Spleen (tissue), 11 donors: Measurements from ENCODE around the gene TNS4. TPM values are rescaled to one million over a fixed set of nuclear protein-coding genes. Genes with fewer than 3 reads are reported as not detected.

Experiments used
- DNase-seq: peaks from one replicate; pipeline ENCODE4 v3.0.0-alpha.2; 2020
- H3K27ac ChIP-seq, 8 donors: fragments of 200-600 bp; sonication (generic) in 7 of 8; 1 replicate in 4 of 8; 2 replicates in 4 of 8; pipeline versions ENCODE4 v1.5.0 to v1.8.0; 2016 to 2021; ENCODE audit warnings: inconsistent platforms in 4 of 8, mild to moderate bottlenecking in 4 of 8, moderate library complexity in 1 of 8
- H3K27me3 ChIP-seq, 7 donors: fragments of 200-600 bp; sonication (generic) in 6 of 7; replicated peaks in 1 of 7; 1 replicate in 4 of 7; 2 replicates in 3 of 7; pipeline versions ENCODE4 v1.5.0 to v1.8.0; 2016 to 2021; ENCODE audit warnings: inconsistent platforms in 3 of 7, mild to moderate bottlenecking in 1 of 7
- H3K36me3 ChIP-seq, 6 donors: fragments of 200-600 bp; sonication (generic) in 5 of 6; 1 replicate in 4 of 6; 2 replicates in 2 of 6; pipeline versions ENCODE4 v1.5.0 to v1.8.0; 2016 to 2021; ENCODE audit warnings: inconsistent platforms in 2 of 6
- H3K4me1 ChIP-seq, 6 donors: fragments of 200-600 bp; sonication (generic) in 5 of 6; 1 replicate in 3 of 6; 2 replicates in 3 of 6; pipeline versions ENCODE4 v1.5.0 to v1.8.0; 2016 to 2021; ENCODE audit warnings: inconsistent platforms in 3 of 6
- H3K4me3 ChIP-seq, 8 donors: fragments of 200-600 bp; sonication (generic) in 7 of 8; 1 replicate in 4 of 8; 2 replicates in 4 of 8; pipeline versions ENCODE4 v1.5.0 to v1.8.0; 2016 to 2021; ENCODE audit warnings: inconsistent platforms in 4 of 8, mild to moderate bottlenecking in 4 of 8, moderate library complexity in 2 of 8
- H3K9me3 ChIP-seq, 8 donors: fragments of 200-600 bp; sonication (generic) in 7 of 8; 1 replicate in 4 of 8; 2 replicates in 4 of 8; pipeline versions ENCODE4 v1.5.0 to v1.8.0; 2016 to 2021; ENCODE audit warnings: inconsistent platforms in 4 of 8
- POLR2A ChIP-seq, 3 donors: fragments of 450-650 bp; IDR thresholded peaks; one replicate each; pipeline ENCODE4 v1.5.1; 2017; ENCODE audit warnings: antibody characterized with exemption in 3 of 3, mild to moderate bottlenecking in 1 of 3
- POLR2AphosphoS5 ChIP-seq, 3 donors: sonication (generic); formaldehyde crosslinking; IDR thresholded peaks; one replicate each; pipeline ENCODE4 v1.5.1; 2017; ENCODE audit warnings: antibody characterized with exemption in 3 of 3
- WGBS, 5 donors: extraction: QIAGEN DNeasy Blood & Tissue Kit in 3 of 5; methylation state at CpG; one replicate each; pipeline versions ENCODE4 v1.1.5 to v1.1.7; 2013 to 2018; 5-methylcytosine and 5-hydroxymethylcytosine counted together
- intact Hi-C: fragments of 100-400 bp; cut with DNase I; formaldehyde crosslinking; loops from one replicate; pipeline ENCODE4 v1.15.0; 2023; ENCODE audit warnings: low total_unique reads
- polyA plus RNA-seq, 3 donors: library from polyadenylated mRNA; stranded (reverse); fragments of 200-250 nt; gene quantifications; one replicate each; pipeline ENCODE4 v1.2.1, GENCODE V29; 2013
- total RNA-seq, 7 donors: library from RNA; depleted of rRNA in 3 of 7; stranded (reverse); fragments of >200 nt in 3 of 7; fragmentation: NEBNext Ultra II Directional in 4 of 7; extraction: Animal tissue kit (Norgen Biotek cat#: 25700) in 4 of 7; gene quantifications; one replicate each; pipeline versions ENCODE4 v1.1.0 to v1.2.1, GENCODE V29; 2016 to 2021
- TF ChIP-seq, protein P1 (sequence below), 11 experiments: fragments of 200-600 bp in 7 of 11; fragments of 450-650 bp in 4 of 11; sonication (generic) in 4 of 11; IDR thresholded peaks in 8 of 11; conservative IDR thresholded peaks in 3 of 11; 1 replicate in 7 of 11; 2 replicates in 4 of 11; pipeline versions ENCODE4 v1.4.0 to v1.8.0; 2016 to 2021; ENCODE audit warnings: antibody characterized with exemption in 11 of 11, inconsistent platforms in 4 of 11, mild to moderate bottlenecking in 1 of 11
- donor health status: healthy with polysubstance abuse.
- donor health status: DM: no; HTN: no; CAD: no; lungs with moderate emphysema.
- donor health status: DM: no; HTN: no; CAD: no.
- donor health status: Bipolar disorder and iron deficiency.
- donor health status: healthy.
- donor health status: DM: no; HTN: no; CAD: no.
- donor health status: DM: yes; HTN: yes; CAD: no.

Gene TNS4
- total and polyA plus RNA-seq, 10 donors: 0.14 to 1.3 (median 0.37) TPM; not detected in 1

DNA sequence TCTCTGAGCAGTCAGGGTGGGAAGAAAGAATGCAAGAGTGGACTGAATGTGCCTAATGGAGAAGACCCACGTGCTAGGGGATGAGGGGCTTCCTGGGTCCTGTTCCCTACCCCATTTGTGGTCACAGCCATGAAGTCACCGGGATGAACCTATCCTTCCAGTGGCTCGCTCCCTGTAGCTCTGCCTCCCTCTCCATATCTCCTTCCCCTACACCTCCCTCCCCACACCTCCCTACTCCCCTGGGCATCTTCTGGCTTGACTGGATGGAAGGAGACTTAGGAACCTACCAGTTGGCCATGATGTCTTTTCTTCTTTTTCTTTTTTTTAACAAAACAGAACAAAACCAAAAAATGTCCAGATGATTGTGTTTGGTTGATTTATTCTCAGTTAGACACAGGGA lies 44.1 kb downstream of the TNS4 start:
- WGBS, 5 donors: 81 to 88% (median 86%) methylated on average over 3 of the region's 3 CpGs
- intact Hi-C loops: no loop called here
- no peak overlapping the region for H3K4me3 ChIP-seq
- peak overlapping the region in 4 of 8 donors; percentile 3 to 67 (median 46) for H3K27ac ChIP-seq
- H3K4me1 ChIP-seq: peaks cover under 1 to 95% (median 40%) of the 10 kb centered on the region in 6 donors
- TF ChIP-seq POLR2A (IDR thresholded peaks at IDR 0.05): no peak
- TF ChIP-seq, protein P1, sequence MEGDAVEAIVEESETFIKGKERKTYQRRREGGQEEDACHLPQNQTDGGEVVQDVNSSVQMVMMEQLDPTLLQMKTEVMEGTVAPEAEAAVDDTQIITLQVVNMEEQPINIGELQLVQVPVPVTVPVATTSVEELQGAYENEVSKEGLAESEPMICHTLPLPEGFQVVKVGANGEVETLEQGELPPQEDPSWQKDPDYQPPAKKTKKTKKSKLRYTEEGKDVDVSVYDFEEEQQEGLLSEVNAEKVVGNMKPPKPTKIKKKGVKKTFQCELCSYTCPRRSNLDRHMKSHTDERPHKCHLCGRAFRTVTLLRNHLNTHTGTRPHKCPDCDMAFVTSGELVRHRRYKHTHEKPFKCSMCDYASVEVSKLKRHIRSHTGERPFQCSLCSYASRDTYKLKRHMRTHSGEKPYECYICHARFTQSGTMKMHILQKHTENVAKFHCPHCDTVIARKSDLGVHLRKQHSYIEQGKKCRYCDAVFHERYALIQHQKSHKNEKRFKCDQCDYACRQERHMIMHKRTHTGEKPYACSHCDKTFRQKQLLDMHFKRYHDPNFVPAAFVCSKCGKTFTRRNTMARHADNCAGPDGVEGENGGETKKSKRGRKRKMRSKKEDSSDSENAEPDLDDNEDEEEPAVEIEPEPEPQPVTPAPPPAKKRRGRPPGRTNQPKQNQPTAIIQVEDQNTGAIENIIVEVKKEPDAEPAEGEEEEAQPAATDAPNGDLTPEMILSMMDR (IDR thresholded peaks at IDR 0.05 in 8 of 11, conservative IDR thresholded peaks at IDR 0.05 in 3 of 11): no peak
- TF ChIP-seq POLR2AphosphoS5 (IDR thresholded peaks at IDR 0.05): no peak
- peaks cover 0 to 67% (median 33%) of the 10 kb centered on the region in 6 donors for H3K36me3 ChIP-seq
- no peak for DNase-seq
- no peaks in the 10 kb centered on the region for H3K9me3 ChIP-seq
- H3K27me3 ChIP-seq: no peaks in the 10 kb centered on the region

DNA sequence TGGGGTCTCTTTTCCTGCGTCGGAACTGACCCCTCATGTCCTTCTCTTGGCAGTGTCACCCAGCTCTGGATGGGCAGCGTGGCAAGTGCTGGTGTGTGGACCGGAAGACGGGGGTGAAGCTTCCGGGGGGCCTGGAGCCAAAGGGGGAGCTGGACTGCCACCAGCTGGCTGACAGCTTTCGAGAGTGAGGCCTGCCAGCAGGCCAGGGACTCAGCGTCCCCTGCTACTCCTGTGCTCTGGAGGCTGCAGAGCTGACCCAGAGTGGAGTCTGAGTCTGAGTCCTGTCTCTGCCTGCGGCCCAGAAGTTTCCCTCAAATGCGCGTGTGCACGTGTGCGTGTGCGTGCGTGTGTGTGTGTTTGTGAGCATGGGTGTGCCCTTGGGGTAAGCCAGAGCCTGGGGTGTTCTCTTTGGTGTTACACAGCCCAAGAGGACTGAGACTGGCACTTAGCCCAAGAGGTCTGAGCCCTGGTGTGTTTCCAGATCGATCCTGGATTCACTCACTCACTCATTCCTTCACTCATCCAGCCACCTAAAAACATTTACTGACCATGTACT lies 44.9 kb downstream of the TNS4 start:
- Histone ChIP-seq H3K36me3 (peaks cover 0 to 72% (median 33%) of the 10 kb centered on the region in 6 donors), H3K4me3 (no peak overlapping the region), H3K4me1 (peaks cover 3 to 95% (median 44%) of the 10 kb centered on the region in 6 donors), H3K9me3 (no peaks in the 10 kb centered on the region), H3K27ac (peak overlapping the region in 7 of 8 donors; percentile 3 to 67 (median 36)), H3K27me3 (no peaks in the 10 kb centered on the region)
- TF ChIP-seq, protein P1 (IDR thresholded peaks at IDR 0.05 in 8 of 11, conservative IDR thresholded peaks at IDR 0.05 in 3 of 11): no peak
- TF ChIP-seq POLR2AphosphoS5 (IDR thresholded peaks at IDR 0.05): peak; percentile 45 to 80 (median 72)
- WGBS, 5 donors: 56 to 86% (median 80%) methylated on average over 13 to 16 of the region's 16 CpGs
- no peak for DNase-seq
- intact Hi-C loops: no loop called here

DNA sequence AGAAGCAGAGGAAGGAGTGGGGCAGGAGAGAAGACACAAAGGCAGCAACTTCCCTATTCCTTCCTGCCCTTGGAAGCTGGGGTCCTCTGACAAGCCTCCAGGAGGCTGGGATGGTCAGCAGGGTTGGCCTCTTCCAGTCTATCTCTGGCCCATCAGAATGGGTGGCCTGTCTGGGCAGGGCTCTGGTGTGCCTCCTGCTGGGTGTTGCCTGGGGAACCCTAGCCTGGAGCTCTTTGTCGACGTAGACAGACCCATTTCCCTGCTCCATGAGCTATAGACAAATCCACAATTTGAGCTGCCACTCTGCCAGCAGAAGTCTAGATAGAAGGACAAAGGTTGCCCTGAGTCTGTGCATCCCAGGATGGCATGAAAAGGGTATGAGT lies 46.8 kb downstream of the TNS4 start:
- Histone ChIP-seq H3K4me3 (no peak overlapping the region), H3K36me3 (peaks cover 0 to 72% (median 33%) of the 10 kb centered on the region in 6 donors), H3K4me1 (peaks cover 9 to 95% (median 55%) of the 10 kb centered on the region in 6 donors), H3K9me3 (no peaks in the 10 kb centered on the region), H3K27ac (peak overlapping the region in 1 of 8 donors; percentile 63), H3K27me3 (no peaks in the 10 kb centered on the region)
- DNase-seq: no peak
- WGBS, 5 donors: 78 to 92% (median 84%) methylated on average over 2 of the region's 2 CpGs; no CpG with 5 or more reads in 1 of the 5 donors
- intact Hi-C loops: no loop called here
- TF ChIP-seq POLR2A (IDR thresholded peaks at IDR 0.05) (no peak), POLR2AphosphoS5 (IDR thresholded peaks at IDR 0.05) (no peak)
- TF ChIP-seq, protein P1 (IDR thresholded peaks at IDR 0.05 in 8 of 11, conservative IDR thresholded peaks at IDR 0.05 in 3 of 11): no peak

DNA sequence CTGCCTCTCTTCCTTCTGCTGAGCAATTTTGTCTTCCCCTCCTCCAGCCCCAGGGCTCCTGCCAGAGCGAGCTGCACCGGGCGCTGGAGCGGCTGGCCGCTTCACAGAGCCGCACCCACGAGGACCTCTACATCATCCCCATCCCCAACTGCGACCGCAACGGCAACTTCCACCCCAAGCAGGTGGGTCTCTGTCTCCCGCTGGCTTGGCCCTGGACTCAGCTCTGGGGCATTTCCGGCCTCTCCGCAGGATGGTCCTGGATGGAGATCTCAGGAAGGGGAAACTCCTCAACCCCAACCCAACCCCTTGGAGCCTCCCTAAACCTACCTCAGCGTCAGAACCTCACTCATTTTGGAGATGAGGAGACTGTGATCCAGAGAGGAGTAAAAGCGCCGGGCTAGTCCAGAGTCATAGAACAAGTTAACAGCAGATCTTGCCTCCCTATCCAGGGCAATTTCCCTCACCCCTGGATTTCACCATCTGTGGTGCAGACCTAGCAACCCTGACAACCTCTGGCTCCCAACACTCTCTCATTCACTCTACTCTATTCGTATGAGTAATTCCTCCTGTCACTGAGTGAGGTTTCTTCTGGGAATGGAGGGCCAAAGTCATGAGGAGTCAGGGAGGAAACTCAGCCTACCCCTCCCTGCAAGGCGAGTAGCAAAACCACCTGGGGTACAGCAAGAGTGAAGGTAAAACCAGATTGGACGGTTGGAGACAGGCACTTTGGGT lies 47.4 kb downstream of the TNS4 start:
- TF ChIP-seq POLR2AphosphoS5 (IDR thresholded peaks at IDR 0.05) (peak in 2 of 3 donors; percentile 16 to 63), POLR2A (IDR thresholded peaks at IDR 0.05) (no peak)
- TF ChIP-seq, protein P1 (IDR thresholded peaks at IDR 0.05 in 8 of 11, conservative IDR thresholded peaks at IDR 0.05 in 3 of 11): no peak
- 83 to 88% (median 84%) methylated on average over 19 of the region's 19 CpGs for WGBS, 5 donors

More for the DNA sequence above, 47.4 kb downstream of the TNS4 start:
- intact Hi-C loops: no loop called here
- Histone ChIP-seq H3K4me1 (peaks cover 9 to 95% (median 55%) of the 10 kb centered on the region in 6 donors), H3K27ac (peak overlapping the region in 2 of 8 donors; percentile 63 to 89), H3K9me3 (no peaks in the 10 kb centered on the region), H3K36me3 (peaks cover 0 to 72% (median 33%) of the 10 kb centered on the region in 6 donors), H3K27me3 (no peaks in the 10 kb centered on the region), H3K4me3 (no peak overlapping the region)
- no peak for DNase-seq
